GM10847 (cell line): ENCODE data around the gene AGMO.

Experiments used
- POLR2A ChIP-seq: IDR thresholded peaks from 2 replicates; pipeline ENCODE4 v1.6.1; 2011; ENCODE audit not compliant: insufficient read length; ENCODE audit errors: extremely low read depth

The AGMO gene

GRCh38 chr7:15158141-15158810 is 403.5 kb downstream of the AGMO start:
- TF ChIP-seq POLR2A, result no peak
